KMS-11 (cell line): ENCODE results near the gene TCL1A.

Source experiments
- H2AFZ ChIP-seq: fragments of 200-600 bp; sonication (generic); 2 replicates; pipeline ENCODE4 v1.6.1; 2016; ENCODE audit warnings: antibody characterized with exemption, mixed run types, low read depth
- H3K27ac ChIP-seq: fragments of 200-600 bp; sonication (generic); 2 replicates; pipeline ENCODE4 v1.6.1; 2016; ENCODE audit warnings: mild to moderate bottlenecking, mixed run types
- H3K27me3 ChIP-seq: fragments of 200-600 bp; sonication (generic); 2 replicates; pipeline ENCODE4 v1.6.1; 2017; ENCODE audit warnings: mild to moderate bottlenecking, low read depth, mixed run types, moderate library complexity; ENCODE audit not compliant: insufficient read depth
- H3K36me3 ChIP-seq: fragments of 200-600 bp; sonication (generic); 2 replicates; pipeline ENCODE4 v1.6.1; 2017; ENCODE audit warnings: mild to moderate bottlenecking, mixed run types; ENCODE audit not compliant: insufficient read depth
- H3K4me1 ChIP-seq: fragments of 200-600 bp; sonication (generic); 2 replicates; pipeline ENCODE4 v1.6.1; 2016; ENCODE audit warnings: mild to moderate bottlenecking, low read depth, mixed run types; ENCODE audit not compliant: poor library complexity, severe bottlenecking
- H3K4me2 ChIP-seq: fragments of 200-600 bp; sonication (generic); 2 replicates; pipeline ENCODE4 v1.7.0; 2016; ENCODE audit warnings: mild to moderate bottlenecking, mixed run types
- H3K4me3 ChIP-seq: fragments of 200-600 bp; sonication (generic); IDR thresholded peaks from 2 replicates; pipeline ENCODE4 v1.6.1; 2017; ENCODE audit warnings: low read depth, low read length, mixed read lengths; ENCODE audit not compliant: insufficient read depth
- H3K79me2 ChIP-seq: fragments of 200-600 bp; sonication (generic); 2 replicates; pipeline ENCODE4 v1.6.1; 2016; ENCODE audit warnings: low read depth, mixed run types; ENCODE audit not compliant: insufficient read depth
- H3K9ac ChIP-seq: fragments of 200-600 bp; sonication (generic); 2 replicates; pipeline ENCODE4 v1.6.1; 2016; ENCODE audit warnings: mild to moderate bottlenecking, mixed run types
- H4K20me1 ChIP-seq: fragments of 200-600 bp; sonication (generic); 2 replicates; pipeline ENCODE4 v1.6.1; 2016; ENCODE audit warnings: mild to moderate bottlenecking, mixed run types; ENCODE audit not compliant: insufficient read depth
- CTCF ChIP-seq: fragments of 200-600 bp; sonication (generic); conservative IDR thresholded peaks from 2 replicates; pipeline ENCODE4 v1.6.1; 2017; ENCODE audit warnings: low read depth, mild to moderate bottlenecking, antibody characterized with exemption, low read length, moderate library complexity, mixed read lengths

The TCL1A gene

GRCh38 chr14:95699412-95699811 is 14.5 kb downstream of the TCL1A start:
- no peak overlapping the region for H2AFZ ChIP-seq

GRCh38 chr14:95698287-95698686 is 15.6 kb downstream of the TCL1A start:
- Histone ChIP-seq H3K4me3 (no peak overlapping the region), H3K4me1 (no peaks in the 10 kb centered on the region), H3K36me3 (no peaks in the 10 kb centered on the region), H3K27me3 (no peaks in the 10 kb centered on the region), H4K20me1 (no peaks in the 10 kb centered on the region), H3K79me2 (no peaks in the 10 kb centered on the region), H3K27ac (no peak overlapping the region), H2AFZ (no peak overlapping the region), H3K4me2 (no peak overlapping the region), H3K9ac (no peak overlapping the region)
- no peak for TF ChIP-seq CTCF

More at GRCh38 chr14:95699412-95699811, 14.5 kb downstream of the TCL1A start:
- H3K4me1 ChIP-seq: no peaks in the 10 kb centered on the region
- no peak overlapping the region for H3K9ac ChIP-seq
- H3K27me3 ChIP-seq: no peaks in the 10 kb centered on the region
- H3K27ac ChIP-seq: no peak overlapping the region
- TF ChIP-seq CTCF: no peak
- H4K20me1 ChIP-seq: no peaks in the 10 kb centered on the region
- no peaks in the 10 kb centered on the region for H3K36me3 ChIP-seq
- H3K4me2 ChIP-seq: no peak overlapping the region
- H3K79me2 ChIP-seq: no peaks in the 10 kb centered on the region
- no peak overlapping the region for H3K4me3 ChIP-seq

- H3K4me1 ChIP-seq: no peaks in the 10 kb centered on the region
- H4K20me1 ChIP-seq: no peaks in the 10 kb centered on the region
- no peak overlapping the region for H3K4me3 ChIP-seq
- no peak for TF ChIP-seq CTCF
- H3K36me3 ChIP-seq: no peaks in the 10 kb centered on the region
- H3K27me3 ChIP-seq: no peaks in the 10 kb centered on the region
- H3K79me2 ChIP-seq: no peaks in the 10 kb centered on the region
- H3K9ac ChIP-seq: no peak overlapping the region
- no peak overlapping the region for H3K4me2 ChIP-seq
- no peak overlapping the region for H2AFZ ChIP-seq
- H3K27ac ChIP-seq: no peak overlapping the region
Measured at GRCh38 chr14:95697764-95698163, 16.2 kb downstream of the TCL1A start.

- Histone ChIP-seq H4K20me1 (no peaks in the 10 kb centered on the region), H3K36me3 (no peaks in the 10 kb centered on the region), H3K4me3 (no peak overlapping the region), H3K9ac (no peak overlapping the region), H3K27ac (no peak overlapping the region), H3K79me2 (no peaks in the 10 kb centered on the region), H3K4me2 (no peak overlapping the region), H3K4me1 (no peaks in the 10 kb centered on the region), H3K27me3 (no peaks in the 10 kb centered on the region), H2AFZ (no peak overlapping the region)
- TF ChIP-seq CTCF: no peak
Measured at GRCh38 chr14:95696741-95697140, 17.2 kb downstream of the TCL1A start.
